ENCODE measurements around the gene SSU72. TPM values are rescaled to one million over a fixed set of nuclear protein-coding genes. Genes with fewer than 3 reads are reported as not detected.

SSU72 gene
- 176 TPM for polyA plus RNA-seq

DNA sequence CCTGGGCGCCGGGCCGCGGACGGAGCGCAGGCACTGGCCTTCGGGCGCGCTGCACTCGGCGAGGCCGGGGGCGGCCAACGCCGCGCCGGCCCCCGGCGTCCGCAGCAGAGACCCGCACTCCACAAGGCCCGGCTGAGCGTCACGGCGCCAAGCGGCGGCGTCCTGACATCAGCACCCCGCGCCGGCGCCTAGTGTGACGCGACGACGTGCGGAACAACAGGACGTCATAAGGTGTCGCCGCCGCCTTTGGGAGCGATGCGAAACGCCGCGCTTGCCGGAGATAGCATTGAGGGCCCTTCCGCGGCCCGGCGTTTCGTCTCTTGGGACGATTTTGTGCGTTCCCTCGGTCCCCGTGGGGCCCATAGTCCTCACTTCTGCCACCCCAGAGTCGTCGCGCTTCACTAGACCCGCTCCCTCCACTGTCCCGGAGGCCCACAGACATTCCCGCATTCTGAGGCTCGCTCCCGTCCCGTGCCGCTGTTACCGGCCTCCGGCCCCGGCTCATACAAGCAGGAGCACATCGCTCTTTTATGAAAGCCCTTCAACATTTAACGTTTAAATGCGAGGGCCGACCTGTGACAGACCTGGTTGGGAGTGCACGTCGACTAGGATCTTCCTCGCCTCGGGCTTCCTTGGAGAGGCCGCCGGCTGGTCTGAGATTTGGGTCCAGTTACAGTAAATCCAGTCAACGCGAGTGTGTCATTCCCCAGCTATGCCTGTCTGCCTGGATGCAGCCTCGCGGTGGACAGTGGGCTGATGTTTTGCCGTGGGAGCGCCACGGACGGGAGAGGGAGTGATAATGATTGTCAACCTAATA is at the start of gene SSU72:
Gene SSU72, minus strand, starts transcription at position 143 of the 817 bp plus-strand sequence. CDS start 306 bp downstream, outside the sequence.
- H3K36me3 Mint-ChIP-seq: peaks cover 4% of the 10 kb centered on the region
- peaks cover 19 to 20% (median 19%) of the 10 kb centered on the region in 3 donors for H3K4me1 Mint-ChIP-seq
- H3K27ac Mint-ChIP-seq: peak within 1 kb of the TSS; percentile 98 to 100 (median 99)
- peak within 1 kb of the TSS; percentile 93 to 99 (median 98) for H3K4me3 Mint-ChIP-seq
- H3K27me3 Mint-ChIP-seq: peaks cover 3% of the 10 kb centered on the region
- H3K9me3 Mint-ChIP-seq: no peaks in the 10 kb centered on the region

- H3K4me1 Mint-ChIP-seq: peaks cover 0 to 2% (median 1%) of the 10 kb centered on the region in 3 donors
- no peaks in the 10 kb centered on the region for H3K9me3 Mint-ChIP-seq
- no peaks in the 10 kb centered on the region for H3K36me3 Mint-ChIP-seq
- H3K27me3 Mint-ChIP-seq: no peaks in the 10 kb centered on the region
- no peak overlapping the region for H3K27ac Mint-ChIP-seq
- H3K4me3 Mint-ChIP-seq: no peak overlapping the region
Observed at GRCh38 chr1:1623631-1624442, 49.2 kb upstream of the SSU72 start.

- no peaks in the 10 kb centered on the region for H3K27me3 Mint-ChIP-seq
- H3K4me1 Mint-ChIP-seq: peaks cover 0 to 2% (median 1%) of the 10 kb centered on the region in 3 donors
- no peak overlapping the region for H3K27ac Mint-ChIP-seq
- H3K9me3 Mint-ChIP-seq: no peaks in the 10 kb centered on the region
- H3K4me3 Mint-ChIP-seq: no peak overlapping the region
- no peaks in the 10 kb centered on the region for H3K36me3 Mint-ChIP-seq
Observed at GRCh38 chr1:1623181-1623630, 48.5 kb upstream of the SSU72 start.

GRCh38 chr1:1622788-1623094 is 48.1 kb upstream of the SSU72 start:
- H3K27ac Mint-ChIP-seq: peak overlapping the region in 1 of 3 donors; percentile 39
- H3K27me3 Mint-ChIP-seq: no peaks in the 10 kb centered on the region
- peaks cover 0 to 2% (median 1%) of the 10 kb centered on the region in 3 donors for H3K4me1 Mint-ChIP-seq
- peak overlapping the region in 1 of 4 donors; percentile 52 for H3K4me3 Mint-ChIP-seq
- no peaks in the 10 kb centered on the region for H3K36me3 Mint-ChIP-seq
- no peaks in the 10 kb centered on the region for H3K9me3 Mint-ChIP-seq

DNA sequence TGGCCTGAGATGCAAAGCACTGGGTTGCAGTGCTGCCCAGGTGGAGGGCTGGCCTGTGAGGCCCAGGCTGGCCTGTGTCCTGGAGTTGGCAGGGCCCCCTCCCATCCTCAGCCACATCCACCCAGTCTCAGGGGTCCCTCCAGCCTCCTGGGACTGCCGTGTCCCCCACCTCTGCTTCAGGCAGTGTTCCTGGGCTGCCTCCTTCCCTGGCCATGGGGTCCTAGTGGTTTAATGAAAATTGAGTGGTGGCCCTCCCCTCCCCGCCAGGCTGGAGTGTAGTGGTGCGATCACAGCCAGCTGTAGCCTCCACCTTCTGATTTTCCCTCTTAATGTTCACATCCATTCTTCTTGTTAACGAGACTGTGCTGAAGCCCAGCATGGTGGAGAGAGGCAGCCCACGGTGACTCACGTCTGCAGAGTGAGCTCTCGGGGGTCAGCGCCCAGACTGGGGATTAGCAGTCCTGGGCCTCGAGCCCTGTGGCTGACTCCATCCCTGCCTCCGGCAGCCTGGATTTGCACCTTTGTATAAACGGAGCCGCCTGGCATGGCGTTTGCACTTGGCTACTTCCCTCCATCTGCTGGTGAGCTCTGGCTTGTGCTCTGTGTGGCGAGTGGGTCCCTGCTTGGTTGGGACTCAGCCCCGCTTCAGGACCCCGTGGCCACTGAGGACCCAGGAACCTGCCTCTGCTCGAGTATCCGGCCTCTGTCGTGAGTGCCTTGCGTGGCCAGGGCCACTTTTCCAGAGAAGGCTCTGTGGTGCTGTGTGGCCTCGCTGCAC is 47.5 kb upstream of the SSU72 start:
- no peaks in the 10 kb centered on the region for H3K9me3 Mint-ChIP-seq
- H3K27ac Mint-ChIP-seq: peak overlapping the region in 1 of 3 donors; percentile 39
- no peaks in the 10 kb centered on the region for H3K36me3 Mint-ChIP-seq
- H3K4me1 Mint-ChIP-seq: peaks cover 0 to 4% (median 2%) of the 10 kb centered on the region in 3 donors
- peak overlapping the region in 2 of 4 donors; percentile 2 to 52 for H3K4me3 Mint-ChIP-seq
- H3K27me3 Mint-ChIP-seq: no peaks in the 10 kb centered on the region

GRCh38 chr1:1621173-1622009 is 46.7 kb upstream of the SSU72 start:
- Mint-ChIP-seq H3K4me1 (peaks cover 0 to 6% (median 2%) of the 10 kb centered on the region in 3 donors), H3K9me3 (no peaks in the 10 kb centered on the region), H3K36me3 (no peaks in the 10 kb centered on the region), H3K4me3 (peak overlapping the region in 1 of 4 donors; percentile 53), H3K27ac (peak overlapping the region in 1 of 3 donors; percentile 70), H3K27me3 (no peaks in the 10 kb centered on the region)

DNA sequence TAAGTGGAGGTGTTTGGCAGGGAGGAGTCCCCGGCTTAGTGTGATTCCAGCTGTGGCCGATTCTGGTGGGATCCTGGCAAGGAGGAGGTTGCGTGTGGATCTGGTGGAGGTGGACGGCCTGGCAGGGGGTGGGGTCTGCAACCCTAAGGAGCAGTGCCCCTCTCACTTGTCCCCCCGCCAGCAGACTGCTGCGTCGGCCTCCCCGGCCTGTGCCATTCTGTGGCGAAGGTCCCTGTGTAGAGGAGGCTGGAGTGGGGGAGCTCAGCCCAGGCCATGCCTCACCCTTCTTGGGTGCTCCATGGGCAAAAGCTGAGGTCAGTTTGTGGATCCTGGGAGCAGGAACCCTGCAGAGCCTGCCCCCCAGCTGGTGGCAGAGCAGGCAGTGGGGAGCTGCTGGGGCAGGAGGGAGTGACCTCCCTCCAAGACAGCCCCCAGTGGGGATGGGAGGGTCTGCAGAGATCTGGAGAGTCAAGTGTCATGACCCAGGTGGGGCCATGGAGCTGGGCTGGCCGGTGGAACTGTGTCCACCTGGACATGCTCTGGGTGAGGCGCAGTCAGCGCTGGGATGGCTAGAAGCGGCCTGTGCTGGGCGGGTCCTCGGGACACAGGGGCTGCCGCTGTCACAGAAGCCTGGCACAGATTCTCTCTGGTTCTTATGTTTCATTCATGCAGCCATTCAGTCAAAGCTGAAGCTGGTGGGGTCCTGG is 45.9 kb upstream of the SSU72 start:
- Mint-ChIP-seq H3K27ac (peak overlapping the region in 1 of 3 donors; percentile 70), H3K4me3 (peak overlapping the region in 1 of 4 donors; percentile 53), H3K36me3 (no peaks in the 10 kb centered on the region), H3K27me3 (no peaks in the 10 kb centered on the region), H3K4me1 (peaks cover 0 to 6% (median 2%) of the 10 kb centered on the region in 3 donors), H3K9me3 (no peaks in the 10 kb centered on the region)

- Mint-ChIP-seq H3K36me3 (no peaks in the 10 kb centered on the region), H3K27me3 (no peaks in the 10 kb centered on the region), H3K4me1 (peaks cover 2 to 6% (median 3%) of the 10 kb centered on the region in 3 donors), H3K9me3 (no peaks in the 10 kb centered on the region), H3K27ac (peak overlapping the region in 1 of 3 donors; percentile 70), H3K4me3 (peak overlapping the region in 1 of 4 donors; percentile 53)
Observed at GRCh38 chr1:1619917-1620361, 45.3 kb upstream of the SSU72 start.

DNA sequence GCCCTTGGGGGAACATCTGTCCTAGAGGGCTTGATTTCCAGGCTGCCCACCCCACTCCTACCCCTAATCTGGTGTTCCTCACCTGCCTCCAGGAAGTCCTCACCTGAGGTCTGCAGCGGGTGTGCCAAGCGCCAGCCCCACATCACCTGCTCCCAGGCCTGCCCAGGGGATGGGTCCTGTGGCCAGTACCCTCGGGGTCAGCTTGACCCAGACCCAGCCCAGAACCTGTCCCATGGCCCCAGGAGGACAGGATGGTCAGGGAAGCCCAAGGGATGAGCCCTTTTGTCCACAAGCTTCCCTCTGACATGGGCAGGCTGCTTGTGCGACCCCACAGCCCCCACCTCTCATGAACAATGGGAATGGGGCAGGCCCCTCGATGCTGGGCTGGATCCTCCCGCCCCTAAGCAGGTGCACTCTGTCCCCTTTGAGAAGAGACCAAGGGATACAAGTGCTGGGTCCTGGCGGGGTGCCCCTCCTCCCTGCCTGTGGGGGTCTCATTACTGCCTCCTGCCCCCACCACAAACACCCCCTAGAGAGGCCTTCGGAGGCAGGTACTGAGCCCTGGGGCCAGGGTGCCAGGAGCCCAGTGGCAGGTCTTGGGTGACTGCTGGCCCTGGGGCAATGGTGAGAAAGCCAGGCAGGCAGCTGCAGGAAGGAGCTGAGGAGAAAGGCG is 43.9 kb upstream of the SSU72 start:
- Mint-ChIP-seq H3K9me3 (no peaks in the 10 kb centered on the region), H3K4me3 (no peak overlapping the region), H3K36me3 (no peaks in the 10 kb centered on the region), H3K27ac (peak overlapping the region in 2 of 3 donors; percentile 19 to 71), H3K4me1 (peaks cover 6 to 15% (median 14%) of the 10 kb centered on the region in 3 donors), H3K27me3 (no peaks in the 10 kb centered on the region)

DNA sequence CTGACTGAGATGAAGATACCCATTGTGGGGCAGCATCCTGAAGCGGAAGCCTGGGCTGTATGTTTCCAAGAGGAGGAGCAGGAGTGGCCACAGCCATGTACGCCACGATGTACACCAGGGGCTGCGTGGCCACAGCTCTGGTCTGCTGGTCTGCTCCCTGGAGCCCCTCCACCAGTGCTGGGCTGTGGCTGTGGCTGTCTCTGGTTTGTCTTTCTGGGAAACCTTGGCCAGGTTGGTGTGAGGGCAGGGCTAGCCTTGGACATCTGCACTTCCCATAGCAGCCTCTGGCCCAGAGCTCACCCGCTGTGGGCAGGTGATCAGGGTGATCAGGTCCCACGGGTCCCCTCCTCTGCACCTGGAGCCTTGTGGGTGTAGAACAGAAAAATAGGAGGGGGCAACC is 43.3 kb upstream of the SSU72 start:
- Mint-ChIP-seq H3K4me3 (peak overlapping the region in 3 of 4 donors; percentile 55 to 92 (median 82)), H3K4me1 (peaks cover 6 to 15% (median 15%) of the 10 kb centered on the region in 3 donors), H3K27me3 (no peaks in the 10 kb centered on the region), H3K27ac (peak overlapping the region in 1 of 3 donors; percentile 94), H3K9me3 (no peaks in the 10 kb centered on the region), H3K36me3 (no peaks in the 10 kb centered on the region)

DNA sequence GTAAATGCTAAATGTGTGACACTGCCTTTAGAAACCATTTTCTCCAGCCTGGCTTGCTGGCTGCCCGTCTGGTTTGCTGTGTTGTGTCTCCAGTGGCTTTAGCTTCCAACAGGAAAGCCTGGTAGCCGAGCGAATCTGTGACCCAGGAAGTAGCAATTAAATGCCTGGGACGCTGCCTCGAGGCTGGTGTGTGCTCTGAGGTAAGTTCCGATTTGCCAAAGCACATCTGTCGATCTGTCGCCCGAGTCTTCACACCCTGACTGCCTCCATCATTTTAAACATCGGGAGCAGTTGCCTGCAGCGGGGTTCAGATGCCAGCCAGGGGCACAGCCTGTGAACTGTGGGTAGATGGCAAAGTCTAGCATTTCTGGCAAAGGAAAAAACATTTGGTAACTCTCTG is 42.9 kb upstream of the SSU72 start:
- H3K36me3 Mint-ChIP-seq: no peaks in the 10 kb centered on the region
- H3K27ac Mint-ChIP-seq: peak overlapping the region in 2 of 3 donors; percentile 90 to 94
- H3K4me1 Mint-ChIP-seq: peaks cover 3 to 15% (median 14%) of the 10 kb centered on the region in 3 donors
- no peaks in the 10 kb centered on the region for H3K9me3 Mint-ChIP-seq
- peak overlapping the region; percentile 81 to 92 (median 82) for H3K4me3 Mint-ChIP-seq
- H3K27me3 Mint-ChIP-seq: no peaks in the 10 kb centered on the region

DNA sequence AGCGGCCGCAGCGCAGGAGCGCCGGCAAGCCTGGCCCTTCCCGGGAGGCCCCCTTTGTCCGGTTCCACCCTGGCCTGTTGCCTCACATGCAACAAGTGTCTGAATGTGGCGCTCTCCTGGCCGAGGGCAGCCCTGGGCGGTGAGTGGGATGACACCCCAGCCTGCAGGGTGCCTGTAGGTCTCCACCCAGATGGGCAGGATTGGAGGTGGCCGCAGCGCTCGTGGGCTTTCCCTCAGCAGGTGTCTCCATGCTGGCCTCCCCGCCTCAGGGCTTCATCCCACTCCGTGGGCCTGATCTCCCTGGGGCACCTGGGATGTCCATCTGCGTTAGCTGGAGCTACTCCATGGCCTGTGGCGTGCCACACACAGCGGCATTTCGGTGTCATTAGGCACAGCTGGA is 42.2 kb upstream of the SSU72 start:
- no peaks in the 10 kb centered on the region for H3K36me3 Mint-ChIP-seq
- H3K4me1 Mint-ChIP-seq: peaks cover 7 to 16% (median 15%) of the 10 kb centered on the region in 3 donors
- peak overlapping the region in 2 of 3 donors; percentile 90 to 94 for H3K27ac Mint-ChIP-seq
- no peaks in the 10 kb centered on the region for H3K9me3 Mint-ChIP-seq
- peak overlapping the region; percentile 81 to 92 (median 82) for H3K4me3 Mint-ChIP-seq
- no peaks in the 10 kb centered on the region for H3K27me3 Mint-ChIP-seq

Measured in IgD-negative memory B cell (primary cell).